HUES64 (cell line): Measurements from ENCODE around the gene RCE1.

Source experiments
- H3K27ac ChIP-seq: 2 replicates; pipeline ENCODE4 v1.7.0; 2013; ENCODE audit warnings: low read depth, low read length, inconsistent platforms
- H3K27me3 ChIP-seq: 2 replicates; pipeline ENCODE4 v1.6.1; 2013; ENCODE audit warnings: mild to moderate bottlenecking, low read length; ENCODE audit not compliant: insufficient read depth
- H3K36me3 ChIP-seq: 2 replicates; pipeline ENCODE4 v1.6.1; 2013; ENCODE audit warnings: mild to moderate bottlenecking, low read length; ENCODE audit not compliant: insufficient read depth
- H3K4me1 ChIP-seq: 2 replicates; pipeline ENCODE4 v1.6.1; 2013; ENCODE audit warnings: mild to moderate bottlenecking, low read length, moderate library complexity; ENCODE audit not compliant: insufficient read depth
- H3K4me3 ChIP-seq: 2 replicates; pipeline ENCODE4 v1.5.1; 2013; ENCODE audit warnings: mild to moderate bottlenecking, low read length, moderate library complexity
- H3K9ac ChIP-seq: 2 replicates; pipeline ENCODE4 v1.6.1; 2013; ENCODE audit warnings: mild to moderate bottlenecking, low read depth, low read length
- H3K9me3 ChIP-seq: 2 replicates; pipeline ENCODE4 v1.6.1; 2013; ENCODE audit warnings: low read depth, low read length; ENCODE audit not compliant: insufficient read depth
- WGBS: fragments of 150-250, 120-280 bp; methylation state at CpG from one replicate; pipeline ENCODE4 v1.1.7; 2013; ENCODE audit warnings: missing lambda C conversion rate; 5-methylcytosine and 5-hydroxymethylcytosine counted together

Gene RCE1

GRCh38 chr11:66845143-66845875 lies 2.1 kb downstream of the RCE1 start:
- Histone ChIP-seq H3K4me1 (peaks cover 4% of the 10 kb centered on the region; the same call in 1 of the 2 replicates), H3K27me3 (no peaks in the 10 kb centered on the region), H3K27ac (no peak overlapping the region), H3K9ac (no peak overlapping the region), H3K9me3 (no peaks in the 10 kb centered on the region), H3K4me3 (no peak overlapping the region), H3K36me3 (peaks cover 44% of the 10 kb centered on the region)
- WGBS: 94% methylated on average over 15 of the region's 15 CpGs

DNA sequence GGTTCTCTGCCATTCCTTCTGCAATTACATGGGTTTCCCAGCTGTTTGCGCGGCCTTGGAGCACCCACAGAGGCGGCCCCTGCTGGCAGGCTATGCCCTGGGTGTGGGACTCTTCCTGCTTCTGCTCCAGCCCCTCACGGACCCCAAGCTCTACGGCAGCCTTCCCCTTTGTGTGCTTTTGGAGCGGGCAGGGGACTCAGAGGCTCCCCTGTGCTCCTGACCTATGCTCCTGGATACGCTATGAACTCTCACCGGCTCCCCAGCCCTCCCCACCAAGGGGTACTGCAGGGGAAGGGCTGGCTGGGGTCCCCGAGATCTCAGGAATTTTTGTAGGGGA lies 2.6 kb downstream of the RCE1 start:
- no peaks in the 10 kb centered on the region for H3K27me3 ChIP-seq
- H3K9me3 ChIP-seq: no peaks in the 10 kb centered on the region
- H3K4me3 ChIP-seq: no peak overlapping the region
- H3K36me3 ChIP-seq: peaks cover 40% of the 10 kb centered on the region
- H3K27ac ChIP-seq: no peak overlapping the region
- H3K9ac ChIP-seq: no peak overlapping the region
- H3K4me1 ChIP-seq: peaks cover 4% of the 10 kb centered on the region; the same call in 1 of the 2 replicates
- 89% methylated on average over 9 of the region's 9 CpGs for WGBS

GRCh38 chr11:66846671-66847091 lies 3.4 kb downstream of the RCE1 start:
- Histone ChIP-seq H3K9me3 (no peaks in the 10 kb centered on the region), H3K27ac (no peak overlapping the region), H3K4me1 (peaks cover 4% of the 10 kb centered on the region; the same call in 1 of the 2 replicates), H3K27me3 (no peaks in the 10 kb centered on the region), H3K36me3 (peaks cover 40% of the 10 kb centered on the region), H3K9ac (no peak overlapping the region), H3K4me3 (no peak overlapping the region)
- 97% methylated on average over 4 of the region's 4 CpGs for WGBS

GRCh38 chr11:66847461-66848232 lies 4.4 kb downstream of the RCE1 start:
- Histone ChIP-seq H3K4me3 (no peak overlapping the region), H3K36me3 (peaks cover 40% of the 10 kb centered on the region), H3K27me3 (no peaks in the 10 kb centered on the region), H3K9ac (no peak overlapping the region), H3K27ac (no peak overlapping the region), H3K4me1 (peaks cover 4% of the 10 kb centered on the region; the same call in 1 of the 2 replicates), H3K9me3 (no peaks in the 10 kb centered on the region)
- WGBS: 87% methylated on average over 13 of the region's 14 CpGs

- H3K27me3 ChIP-seq: no peaks in the 10 kb centered on the region
- H3K4me1 ChIP-seq: peaks cover 4% of the 10 kb centered on the region; the same call in 1 of the 2 replicates
- peaks cover 40% of the 10 kb centered on the region for H3K36me3 ChIP-seq
- H3K9ac ChIP-seq: no peak overlapping the region
- no peak overlapping the region for H3K4me3 ChIP-seq
- WGBS: 95% methylated on average over 28 of the region's 28 CpGs
- H3K27ac ChIP-seq: no peak overlapping the region
- H3K9me3 ChIP-seq: no peaks in the 10 kb centered on the region
Measured at GRCh38 chr11:66848671-66849500, 5.6 kb downstream of the RCE1 start.

GRCh38 chr11:66849501-66850234 lies 6.4 kb downstream of the RCE1 start:
- Histone ChIP-seq H3K36me3 (peaks cover 37% of the 10 kb centered on the region), H3K9ac (no peak overlapping the region), H3K4me3 (no peak overlapping the region), H3K27me3 (no peaks in the 10 kb centered on the region), H3K27ac (no peak overlapping the region), H3K9me3 (no peaks in the 10 kb centered on the region), H3K4me1 (no peaks in the 10 kb centered on the region)
- WGBS: 96% methylated on average over 22 of the region's 22 CpGs

GRCh38 chr11:66850235-66850587 lies 7.0 kb downstream of the RCE1 start:
- H3K9me3 ChIP-seq: no peaks in the 10 kb centered on the region
- no peaks in the 10 kb centered on the region for H3K27me3 ChIP-seq
- H3K27ac ChIP-seq: no peak overlapping the region
- H3K4me1 ChIP-seq: no peaks in the 10 kb centered on the region
- H3K9ac ChIP-seq: no peak overlapping the region
- peaks cover 32% of the 10 kb centered on the region for H3K36me3 ChIP-seq
- 98% methylated on average over 10 of the region's 10 CpGs for WGBS
- no peak overlapping the region for H3K4me3 ChIP-seq

DNA sequence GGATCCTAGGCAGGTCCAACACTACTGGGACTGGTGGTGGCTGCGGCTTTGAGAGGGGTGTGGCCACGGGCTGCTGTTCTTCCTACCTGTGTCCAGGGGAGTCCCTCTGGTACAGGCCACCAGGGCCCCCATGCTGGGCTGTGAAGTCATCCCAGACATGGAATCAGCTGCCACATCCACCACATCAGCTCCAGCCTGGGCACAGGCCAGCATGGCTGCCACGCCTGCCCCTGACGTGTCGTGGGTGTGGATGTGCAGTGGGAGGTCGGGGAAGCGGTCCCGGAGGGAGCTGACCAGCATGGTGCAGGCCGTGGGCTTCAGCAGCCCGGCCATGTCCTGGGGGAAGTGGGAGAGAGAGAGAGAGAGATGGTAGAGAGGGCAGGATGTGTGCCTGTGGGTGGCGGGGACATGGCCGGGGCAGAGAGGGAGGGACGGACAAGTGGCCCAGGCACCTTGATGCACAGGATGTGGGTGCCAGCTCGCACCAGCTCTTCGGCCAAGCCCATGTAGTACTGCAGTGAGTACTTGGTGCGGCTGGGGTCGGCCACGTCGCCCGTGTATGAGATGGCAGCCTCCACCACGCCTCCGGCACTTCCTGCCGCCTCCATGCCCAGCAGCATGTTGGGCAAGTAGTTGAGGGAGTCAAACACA lies 7.5 kb downstream of the RCE1 start:
- Histone ChIP-seq H3K4me1 (peaks cover 4% of the 10 kb centered on the region; the same call in 1 of the 2 replicates), H3K9ac (no peak overlapping the region), H3K27ac (no peak overlapping the region), H3K4me3 (no peak overlapping the region), H3K9me3 (no peaks in the 10 kb centered on the region), H3K36me3 (peaks cover 27% of the 10 kb centered on the region), H3K27me3 (no peaks in the 10 kb centered on the region)
- 96% methylated on average over 23 of the region's 23 CpGs for WGBS

DNA sequence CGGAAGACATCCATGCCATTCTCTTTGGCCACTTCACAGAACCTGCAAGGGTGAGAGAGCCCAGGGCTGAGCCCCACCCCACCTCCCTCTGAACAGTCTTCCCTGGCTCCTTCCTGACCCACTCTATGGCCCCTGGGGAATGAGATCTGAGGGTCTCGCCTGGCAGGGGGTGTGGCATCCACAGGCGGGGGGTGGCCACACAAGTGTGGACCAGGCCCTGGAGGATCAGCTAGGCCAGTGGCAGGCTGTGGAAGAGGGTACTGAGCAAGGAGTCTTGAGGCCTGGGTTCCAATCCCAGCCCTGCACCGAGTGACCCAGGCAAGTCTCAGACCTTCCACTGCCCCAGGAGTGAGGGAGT lies 8.0 kb downstream of the RCE1 start:
- Histone ChIP-seq H3K4me3 (no peak overlapping the region), H3K36me3 (peaks cover 22% of the 10 kb centered on the region), H3K9ac (no peak overlapping the region), H3K27ac (no peak overlapping the region), H3K27me3 (no peaks in the 10 kb centered on the region), H3K9me3 (no peaks in the 10 kb centered on the region), H3K4me1 (peaks cover 5% of the 10 kb centered on the region; the same call in 1 of the 2 replicates)
- 85% methylated on average over 4 of the region's 4 CpGs for WGBS

GRCh38 chr11:66851698-66852465 lies 8.6 kb downstream of the RCE1 start:
- Histone ChIP-seq H3K4me1 (peaks cover 5% of the 10 kb centered on the region; the same call in 1 of the 2 replicates), H3K4me3 (no peak overlapping the region), H3K9me3 (no peaks in the 10 kb centered on the region), H3K27ac (no peak overlapping the region), H3K36me3 (peaks cover 15% of the 10 kb centered on the region), H3K9ac (no peak overlapping the region), H3K27me3 (no peaks in the 10 kb centered on the region)
- WGBS: 86% methylated on average over 26 of the region's 26 CpGs
